ENCODE measurements around the gene LMAN1L.

DNA sequence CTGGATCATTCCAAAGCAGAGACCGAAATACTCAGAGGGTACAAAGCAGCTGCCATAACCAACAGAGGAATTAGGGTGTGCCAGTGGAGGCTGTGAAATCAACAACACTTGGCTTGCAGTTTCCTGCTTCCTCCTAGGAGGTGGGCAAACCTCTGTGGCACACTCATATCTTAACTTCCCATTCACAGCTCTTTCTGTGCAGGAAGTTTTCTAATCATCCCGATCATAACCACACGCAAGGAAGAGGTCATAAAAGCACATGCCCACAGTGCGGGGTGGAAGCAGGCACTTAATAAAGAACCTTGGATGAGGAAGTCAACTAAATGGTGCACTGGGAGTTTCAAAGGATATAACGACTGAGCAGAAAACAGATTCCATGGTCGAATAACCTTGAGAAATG is 55.4 kb downstream of the LMAN1L start:
- TF ChIP-seq, protein P1, sequence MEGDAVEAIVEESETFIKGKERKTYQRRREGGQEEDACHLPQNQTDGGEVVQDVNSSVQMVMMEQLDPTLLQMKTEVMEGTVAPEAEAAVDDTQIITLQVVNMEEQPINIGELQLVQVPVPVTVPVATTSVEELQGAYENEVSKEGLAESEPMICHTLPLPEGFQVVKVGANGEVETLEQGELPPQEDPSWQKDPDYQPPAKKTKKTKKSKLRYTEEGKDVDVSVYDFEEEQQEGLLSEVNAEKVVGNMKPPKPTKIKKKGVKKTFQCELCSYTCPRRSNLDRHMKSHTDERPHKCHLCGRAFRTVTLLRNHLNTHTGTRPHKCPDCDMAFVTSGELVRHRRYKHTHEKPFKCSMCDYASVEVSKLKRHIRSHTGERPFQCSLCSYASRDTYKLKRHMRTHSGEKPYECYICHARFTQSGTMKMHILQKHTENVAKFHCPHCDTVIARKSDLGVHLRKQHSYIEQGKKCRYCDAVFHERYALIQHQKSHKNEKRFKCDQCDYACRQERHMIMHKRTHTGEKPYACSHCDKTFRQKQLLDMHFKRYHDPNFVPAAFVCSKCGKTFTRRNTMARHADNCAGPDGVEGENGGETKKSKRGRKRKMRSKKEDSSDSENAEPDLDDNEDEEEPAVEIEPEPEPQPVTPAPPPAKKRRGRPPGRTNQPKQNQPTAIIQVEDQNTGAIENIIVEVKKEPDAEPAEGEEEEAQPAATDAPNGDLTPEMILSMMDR (conservative IDR thresholded peaks at IDR 0.05; ENCODE audit: low read length) = no peak
- TF ChIP-seq EZH2phosphoT487 (IDR thresholded peaks at IDR 0.05; ENCODE audit: borderline replicate concordance, low read depth, low read length) = no peak
